Fibroblast of the aortic adventitia (primary cell): ENCODE measurements around the gene LAMA1. TPM values are rescaled to one million over a fixed set of nuclear protein-coding genes. Genes with fewer than 3 reads are reported as not detected.

Experiments used
- DNase-seq: peaks from one replicate; pipeline ENCODE4 v3.0.0-alpha.2; 2010; ENCODE audit warnings: low read depth
- H3K4me3 ChIP-seq: 2 replicates; pipeline ENCODE4 v1.5.1; 2011; ENCODE audit warnings: low read depth, mild to moderate bottlenecking, control low read depth, low read length, moderate library complexity
- CTCF ChIP-seq: IDR thresholded peaks from 2 replicates; pipeline ENCODE4 v1.5.1; 2011; ENCODE audit warnings: mild to moderate bottlenecking, low read length, control low read depth, inconsistent platforms; ENCODE audit not compliant: insufficient read depth
- total RNA-seq: library from RNA; depleted of rRNA; stranded (reverse); fragments of >200 nt; gene quantifications from 2 replicates; pipeline ENCODE4 v1.2.3, GENCODE V29; 2012; ENCODE audit warnings: low replicate concordance

The LAMA1 gene
- total RNA-seq, 1 donor: 3.5 TPM

GRCh38 chr18:7071600-7071999 is 46.0 kb downstream of the LAMA1 start:
- DNase-seq: no peak
- H3K4me3 ChIP-seq: no peak overlapping the region
- no peak for TF ChIP-seq CTCF

- TF ChIP-seq CTCF: no peak
- H3K4me3 ChIP-seq: no peak overlapping the region
- no peak for DNase-seq
Measured at GRCh38 chr18:7070466-7070865, 47.1 kb downstream of the LAMA1 start.

- no peak for TF ChIP-seq CTCF
- no peak for DNase-seq
- no peak overlapping the region for H3K4me3 ChIP-seq
Measured at GRCh38 chr18:7068871-7069590, 48.6 kb downstream of the LAMA1 start.

- TF ChIP-seq CTCF: no peak
- no peak for DNase-seq
- no peak overlapping the region for H3K4me3 ChIP-seq
Measured at GRCh38 chr18:7066965-7067555, 50.5 kb downstream of the LAMA1 start.

- H3K4me3 ChIP-seq: no peak overlapping the region
- TF ChIP-seq CTCF: no peak
- no peak for DNase-seq
Measured at GRCh38 chr18:7065736-7066135, 51.9 kb downstream of the LAMA1 start.

GRCh38 chr18:7064346-7064745 is 53.3 kb downstream of the LAMA1 start:
- TF ChIP-seq CTCF: no peak
- no peak overlapping the region for H3K4me3 ChIP-seq
- DNase-seq: no peak
